Suprapubic skin (tissue), 4 donors: ENCODE data around the gene UQCRQ. TPM values are rescaled to one million over a fixed set of nuclear protein-coding genes. Genes with fewer than 3 reads are reported as not detected.

ENCODE experiments used
- DNase-seq, 2 donors: peaks; one replicate each; pipeline ENCODE4 v3.0.0-alpha.2; 2019; ENCODE audit warnings: low spot score in 2 of 2
- H3K27ac ChIP-seq: fragments of 200-600 bp; sonication (generic); one replicate; pipeline ENCODE4 v1.5.1; 2019
- H3K27me3 ChIP-seq: fragments of 200-600 bp; sonication (generic); one replicate; pipeline ENCODE4 v1.5.1; 2019
- H3K36me3 ChIP-seq: fragments of 200-600 bp; sonication (generic); one replicate; pipeline ENCODE4 v1.5.1; 2019
- H3K4me1 ChIP-seq: fragments of 200-600 bp; sonication (generic); one replicate; pipeline ENCODE4 v1.5.1; 2019
- H3K4me3 ChIP-seq: fragments of 200-600 bp; sonication (generic); one replicate; pipeline ENCODE4 v1.5.1; 2019; ENCODE audit warnings: mild to moderate bottlenecking
- H3K9me3 ChIP-seq: fragments of 200-600 bp; sonication (generic); one replicate; pipeline ENCODE4 v1.5.1; 2019
- CTCF ChIP-seq, 2 donors: fragments of 200-600 bp in 1 of 2; fragments of 450-650 bp in 1 of 2; sonication (generic) in 1 of 2; IDR thresholded peaks; one replicate each; pipeline ENCODE4 v1.5.1; 2016 to 2019; ENCODE audit warnings: antibody characterized with exemption in 2 of 2, mild to moderate bottlenecking in 1 of 2, moderate library complexity in 1 of 2
- EP300 ChIP-seq: sonication (generic); formaldehyde crosslinking; IDR thresholded peaks from one replicate; pipeline ENCODE4 v1.6.1; 2017; ENCODE audit warnings: antibody characterized with exemption
- POLR2A ChIP-seq, 2 donors: fragments of 450-650 bp; IDR thresholded peaks; one replicate each; pipeline ENCODE4 v1.6.1; 2017; ENCODE audit warnings: antibody characterized with exemption in 2 of 2, mild to moderate bottlenecking in 2 of 2, moderate library complexity in 2 of 2
- POLR2AphosphoS5 ChIP-seq, 3 donors: sonication (generic); formaldehyde crosslinking; IDR thresholded peaks; one replicate each; pipeline ENCODE4 v1.6.1; 2017; ENCODE audit warnings: antibody characterized with exemption in 3 of 3
- WGBS: methylation state at CpG from one replicate; pipeline ENCODE4 v1.1.5; 2018; 5-methylcytosine and 5-hydroxymethylcytosine counted together
- total RNA-seq, 4 donors: library from RNA; depleted of rRNA; stranded (reverse); fragments of >200 nt; gene quantifications; one replicate each; pipeline ENCODE4 v1.1.0, GENCODE V29; 2016

The UQCRQ gene
- total RNA-seq, 4 donors from 2014 or later, result 124 to 243 (median 161) TPM

GRCh38 chr5:132821791-132822190 is 44.7 kb upstream of the UQCRQ start:
- Histone ChIP-seq H3K27ac (no peak overlapping the region), H3K4me1 (peaks cover 26% of the 10 kb centered on the region), H3K4me3 (no peak overlapping the region), H3K9me3 (no peaks in the 10 kb centered on the region), H3K27me3 (peaks cover 15% of the 10 kb centered on the region), H3K36me3 (no peaks in the 10 kb centered on the region)
- 58% methylated on average over 1 of the region's 1 CpG for WGBS
- TF ChIP-seq CTCF (IDR thresholded peaks at IDR 0.05), result no peak
- TF ChIP-seq EP300, result no peak
- TF ChIP-seq POLR2AphosphoS5 (IDR thresholded peaks at IDR 0.05), result no peak
- TF ChIP-seq POLR2A (IDR thresholded peaks at IDR 0.05), result no peak
- DNase-seq, result peak in 1 of 2 donors; percentile 34

GRCh38 chr5:132822650-132823480 is 43.6 kb upstream of the UQCRQ start:
- WGBS, result 63% methylated on average over 30 of the region's 68 CpGs
- DNase-seq, result peak in 1 of 2 donors; percentile 77
- peaks cover 15% of the 10 kb centered on the region for H3K27me3 ChIP-seq
- no peaks in the 10 kb centered on the region for H3K9me3 ChIP-seq
- H3K27ac ChIP-seq, result no peak overlapping the region
- no peak for TF ChIP-seq CTCF (IDR thresholded peaks at IDR 0.05)
- H3K4me1 ChIP-seq, result peaks cover 26% of the 10 kb centered on the region
- H3K36me3 ChIP-seq, result no peaks in the 10 kb centered on the region
- peak overlapping the region; percentile 29 for H3K4me3 ChIP-seq

- Histone ChIP-seq H3K27ac (no peak overlapping the region), H3K9me3 (no peaks in the 10 kb centered on the region), H3K27me3 (peaks cover 15% of the 10 kb centered on the region), H3K4me1 (peaks cover 26% of the 10 kb centered on the region), H3K4me3 (no peak overlapping the region), H3K36me3 (no peaks in the 10 kb centered on the region)
- 84% methylated on average over 4 of the region's 7 CpGs for WGBS
- no peak for TF ChIP-seq EP300
- no peak for TF ChIP-seq POLR2A (IDR thresholded peaks at IDR 0.05)
- TF ChIP-seq CTCF (IDR thresholded peaks at IDR 0.05), result no peak
- no peak for TF ChIP-seq POLR2AphosphoS5 (IDR thresholded peaks at IDR 0.05)
- peak in 1 of 2 donors; percentile 45 for DNase-seq
These were observed 42.9 kb upstream of the UQCRQ start for GRCh38 chr5:132823481-132824050.

GRCh38 chr5:132824426-132824825 is 42.0 kb upstream of the UQCRQ start:
- Histone ChIP-seq H3K36me3 (no peaks in the 10 kb centered on the region), H3K9me3 (no peaks in the 10 kb centered on the region), H3K27me3 (peaks cover 15% of the 10 kb centered on the region), H3K27ac (no peak overlapping the region), H3K4me1 (peaks cover 28% of the 10 kb centered on the region), H3K4me3 (no peak overlapping the region)
- peak in 1 of 2 donors; percentile 50 for DNase-seq
- 94% methylated on average over 3 of the region's 3 CpGs for whole genome bisulfite sequencing
- no peak for TF ChIP-seq POLR2A (IDR thresholded peaks at IDR 0.05)
- no peak for TF ChIP-seq EP300
- no peak for TF ChIP-seq CTCF (IDR thresholded peaks at IDR 0.05)

- peaks cover 27% of the 10 kb centered on the region for H3K4me1 ChIP-seq
- DNase-seq, result peak in 1 of 2 donors; percentile 73
- no peak overlapping the region for H3K27ac ChIP-seq
- peak overlapping the region; percentile 44 for H3K4me3 ChIP-seq
- no peak for TF ChIP-seq CTCF (IDR thresholded peaks at IDR 0.05)
- no peak for TF ChIP-seq EP300
- TF ChIP-seq POLR2A (IDR thresholded peaks at IDR 0.05), result no peak
- no peak for TF ChIP-seq POLR2AphosphoS5 (IDR thresholded peaks at IDR 0.05)
- no peaks in the 10 kb centered on the region for H3K36me3 ChIP-seq
- H3K27me3 ChIP-seq, result peaks cover 15% of the 10 kb centered on the region
- H3K9me3 ChIP-seq, result no peaks in the 10 kb centered on the region
- 46% methylated on average over 15 of the region's 71 CpGs for WGBS
These were observed 41.2 kb upstream of the UQCRQ start for GRCh38 chr5:132825033-132825833.
